SK-N-SH treated with all-trans-retinoic acid at 6 μM for 48 hours (cell line): ENCODE results near the gene PTGDR2.
"Not testable (repeated sequence)": the region's sequence is repeated elsewhere in the genome, so short reads cannot be mapped to it uniquely, and the experiment has no call there.

ENCODE experiments used
- ATAC-seq: fragments of 200-7000 bp; cut with Tn5 transposase; 3 replicates; pipeline ENCODE4 v1.9.1; 2020; ENCODE audit warnings: mild to moderate bottlenecking, moderate library complexity
- ARNTL ChIP-seq: fragments of 450-650 bp; formaldehyde crosslinking; IDR thresholded peaks from 2 replicates; pipeline ENCODE4 v1.5.0; 2020; ENCODE audit warnings: low read depth, mild to moderate bottlenecking, moderate library complexity, borderline replicate concordance
- BACH2 ChIP-seq: fragments of 250-450 bp; sonication (Bioruptor Pico); IDR thresholded peaks from 2 replicates; pipeline ENCODE4 v1.9.0; 2021; ENCODE audit warnings: mild to moderate bottlenecking, borderline replicate concordance
- CREB5 ChIP-seq: fragments of 250-450 bp; sonication (Bioruptor Pico); IDR thresholded peaks from 2 replicates; pipeline ENCODE4 v1.5.1; 2020; ENCODE audit warnings: low read depth, mild to moderate bottlenecking, moderate library complexity
- CSDC2 ChIP-seq: fragments of 250-450 bp; sonication (Bioruptor Pico); IDR thresholded peaks from 2 replicates; pipeline ENCODE4 v1.5.0; 2020; ENCODE audit warnings: mild to moderate bottlenecking, moderate library complexity
- GLIS3 ChIP-seq: fragments of 250-450 bp; sonication (Bioruptor Pico); IDR thresholded peaks from 2 replicates; pipeline ENCODE4 v1.5.0; 2020; ENCODE audit warnings: mild to moderate bottlenecking, moderate library complexity
- ISL1 ChIP-seq: fragments of 250-450 bp; sonication (Bioruptor Pico); IDR thresholded peaks from 2 replicates; pipeline ENCODE4 v2.1.2; 2022; ENCODE audit warnings: mild to moderate bottlenecking, moderate library complexity
- OSR1 ChIP-seq: fragments of 250-450 bp; sonication (Bioruptor Pico); IDR thresholded peaks from 2 replicates; pipeline ENCODE4 v1.8.0; 2022; ENCODE audit warnings: moderate library complexity, mild to moderate bottlenecking, inconsistent platforms
- PPARA ChIP-seq: fragments of 250-450 bp; sonication (Bioruptor Pico); IDR thresholded peaks from 2 replicates; pipeline ENCODE4 v1.5.0; 2020; ENCODE audit warnings: mild to moderate bottlenecking, borderline replicate concordance
- SNAI2 ChIP-seq: fragments of 250-450 bp; sonication (Bioruptor Pico); IDR thresholded peaks from 2 replicates; pipeline ENCODE4 v1.5.0; 2020; ENCODE audit warnings: mild to moderate bottlenecking, moderate library complexity
- TCF4 ChIP-seq: fragments of 250-450 bp; sonication (Bioruptor Pico); IDR thresholded peaks from 2 replicates; pipeline ENCODE4 v1.8.0; 2021; ENCODE audit warnings: mild to moderate bottlenecking, moderate library complexity, borderline replicate concordance
- TOX ChIP-seq: fragments of 250-450 bp; sonication (Bioruptor Pico); IDR thresholded peaks from 2 replicates; pipeline ENCODE4 v1.8.0; 2021; ENCODE audit warnings: mild to moderate bottlenecking, moderate library complexity, borderline replicate concordance
- ZC3H10 ChIP-seq: fragments of 250-450 bp; sonication (Bioruptor Pico); IDR thresholded peaks from 2 replicates; pipeline ENCODE4 v1.5.1; 2021; ENCODE audit warnings: mild to moderate bottlenecking, moderate library complexity
- ZFP3 ChIP-seq: fragments of 250-450 bp; sonication (Bioruptor Pico); IDR thresholded peaks from 2 replicates; pipeline ENCODE4 v1.5.0; 2020; ENCODE audit warnings: mild to moderate bottlenecking, moderate library complexity
- ZFP30 ChIP-seq: fragments of 450-650 bp; formaldehyde crosslinking; IDR thresholded peaks from 2 replicates; pipeline ENCODE4 v1.5.0; 2022; ENCODE audit warnings: mild to moderate bottlenecking, moderate library complexity
- ZNF70 ChIP-seq: fragments of 450-650 bp; formaldehyde crosslinking; IDR thresholded peaks from 2 replicates; pipeline ENCODE4 v1.5.0; 2020; ENCODE audit warnings: mild to moderate bottlenecking, moderate library complexity
- ZNF8 ChIP-seq: fragments of 450-650 bp; formaldehyde crosslinking; IDR thresholded peaks from 2 replicates; pipeline ENCODE4 v1.5.0; 2020; ENCODE audit warnings: mild to moderate bottlenecking, moderate library complexity
- TF ChIP-seq, protein P1 (sequence below): fragments of 250-450 bp; sonication (Bioruptor Pico); IDR thresholded peaks from 2 replicates; pipeline ENCODE4 v1.8.0; 2020; ENCODE audit warnings: mild to moderate bottlenecking, moderate library complexity, borderline replicate concordance
- TF ChIP-seq, protein P2 (sequence below): fragments of 250-450 bp; sonication (Bioruptor Pico); IDR thresholded peaks from 2 replicates; pipeline ENCODE4 v1.5.0; 2020; ENCODE audit warnings: mild to moderate bottlenecking, moderate library complexity

PTGDR2 gene

GRCh38 chr11:60831501-60832079 is 24.2 kb downstream of the PTGDR2 start:
- ATAC-seq = peak; percentile 6; the same call in 2 of the 3 replicates
- TF ChIP-seq ZFP3 (CRISPR knock-in tag) (no peak), GLIS3 (CRISPR knock-in tag) (no peak), ZC3H10 (CRISPR knock-in tag) (no peak), ZFP30 (no peak), ZNF70 (CRISPR knock-in tag) (no peak), ZNF8 (CRISPR knock-in tag) (no peak), BACH2 (CRISPR knock-in tag) (no peak), OSR1 (CRISPR knock-in tag) (no peak), ISL1 (CRISPR knock-in tag) (no peak)

DNA sequence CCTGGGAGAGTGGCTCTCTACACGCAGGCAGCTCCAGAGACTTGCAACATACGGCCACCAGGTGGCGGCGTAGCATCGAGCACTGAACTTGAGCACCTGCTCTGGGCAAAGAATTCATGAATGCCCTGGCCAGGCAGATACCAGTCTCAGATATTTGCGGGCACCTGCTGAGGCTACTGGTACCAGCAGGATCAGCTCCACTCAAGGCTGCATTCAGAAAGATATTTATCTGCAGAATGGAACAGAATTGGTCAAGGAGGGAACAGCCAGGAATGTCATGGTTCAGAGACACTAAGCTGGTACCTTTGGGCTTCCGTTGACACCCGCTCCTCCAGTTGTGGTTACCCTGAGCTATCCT is 24.6 kb downstream of the PTGDR2 start:
- ATAC-seq = peak; percentile 98
- TF ChIP-seq CSDC2 (CRISPR knock-in tag) (no peak), SNAI2 (peak; percentile 83; the same call in 1 of the 2 replicates)

DNA sequence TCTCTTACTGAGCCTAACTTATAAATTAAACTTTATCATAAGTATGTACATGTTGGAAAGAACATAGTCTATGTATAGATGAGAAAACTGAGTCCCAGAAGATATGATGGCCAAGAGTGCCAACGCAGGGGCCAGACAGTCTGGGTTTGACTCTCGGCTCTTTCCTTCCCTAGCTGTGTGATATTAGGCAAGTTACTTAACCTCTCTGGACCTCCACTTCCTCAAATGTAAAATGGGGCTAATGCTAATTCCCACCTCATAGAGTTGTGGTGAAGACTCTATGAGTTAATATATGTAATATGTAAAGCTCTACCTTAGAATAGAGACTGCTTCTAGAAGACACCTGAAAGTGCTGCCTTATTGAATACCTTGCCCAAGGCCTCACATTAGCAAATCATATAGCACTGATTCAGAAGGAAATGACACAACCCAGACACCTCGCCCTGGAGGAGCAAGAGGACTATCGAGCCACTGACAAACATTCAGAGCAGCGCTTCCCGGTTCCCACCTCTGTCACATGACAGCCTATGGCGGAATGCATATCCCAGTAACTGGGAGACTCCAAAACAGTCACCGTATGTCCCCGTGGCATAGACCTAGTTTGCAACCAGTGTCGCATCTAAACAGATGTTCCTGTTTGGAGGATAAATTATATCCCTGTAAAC is 25.1 kb downstream of the PTGDR2 start:
- TF ChIP-seq OSR1 (CRISPR knock-in tag) (no peak), CREB5 (CRISPR knock-in tag) (no peak), ARNTL (CRISPR knock-in tag) (no peak), CSDC2 (CRISPR knock-in tag) (no peak)
- ATAC-seq = peak; percentile 47

DNA sequence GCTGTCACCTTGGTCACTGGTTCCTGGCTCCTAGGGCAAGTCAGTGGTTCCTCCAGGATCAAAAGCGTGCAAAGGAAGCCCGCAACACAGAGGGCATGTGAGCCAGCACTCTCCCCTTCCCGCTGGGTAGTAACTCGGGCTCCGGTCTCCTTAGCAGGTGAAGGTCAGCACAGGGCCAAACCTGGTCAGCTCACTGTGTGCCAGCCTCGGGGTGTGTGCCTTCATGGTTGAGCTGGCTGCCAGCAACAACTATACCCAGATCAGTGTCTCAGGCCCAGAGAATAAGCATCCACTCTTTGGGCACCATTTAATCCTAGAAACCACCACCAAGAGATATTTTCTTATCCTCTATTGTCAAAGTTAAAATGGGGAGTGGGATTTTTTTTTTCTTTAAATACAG is 30.0 kb downstream of the PTGDR2 start:
- no peak for ATAC-seq
- TF ChIP-seq ZNF8 (CRISPR knock-in tag) (no peak), TOX (CRISPR knock-in tag) (no peak), PPARA (CRISPR knock-in tag) (no peak)

- TF ChIP-seq OSR1 (CRISPR knock-in tag) = no peak
- TF ChIP-seq ZNF8 (CRISPR knock-in tag) = no peak
- no peak for TF ChIP-seq ZC3H10 (CRISPR knock-in tag)
- no peak for TF ChIP-seq ARNTL (CRISPR knock-in tag)
- no peak for TF ChIP-seq ZNF70 (CRISPR knock-in tag)
- TF ChIP-seq, protein P1, sequence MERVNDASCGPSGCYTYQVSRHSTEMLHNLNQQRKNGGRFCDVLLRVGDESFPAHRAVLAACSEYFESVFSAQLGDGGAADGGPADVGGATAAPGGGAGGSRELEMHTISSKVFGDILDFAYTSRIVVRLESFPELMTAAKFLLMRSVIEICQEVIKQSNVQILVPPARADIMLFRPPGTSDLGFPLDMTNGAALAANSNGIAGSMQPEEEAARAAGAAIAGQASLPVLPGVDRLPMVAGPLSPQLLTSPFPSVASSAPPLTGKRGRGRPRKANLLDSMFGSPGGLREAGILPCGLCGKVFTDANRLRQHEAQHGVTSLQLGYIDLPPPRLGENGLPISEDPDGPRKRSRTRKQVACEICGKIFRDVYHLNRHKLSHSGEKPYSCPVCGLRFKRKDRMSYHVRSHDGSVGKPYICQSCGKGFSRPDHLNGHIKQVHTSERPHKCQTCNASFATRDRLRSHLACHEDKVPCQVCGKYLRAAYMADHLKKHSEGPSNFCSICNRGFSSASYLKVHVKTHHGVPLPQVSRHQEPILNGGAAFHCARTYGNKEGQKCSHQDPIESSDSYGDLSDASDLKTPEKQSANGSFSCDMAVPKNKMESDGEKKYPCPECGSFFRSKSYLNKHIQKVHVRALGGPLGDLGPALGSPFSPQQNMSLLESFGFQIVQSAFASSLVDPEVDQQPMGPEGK (CRISPR knock-in tag) = no peak
- TF ChIP-seq TCF4 (CRISPR knock-in tag) = no peak
- no peak for TF ChIP-seq ZFP30
- TF ChIP-seq, protein P2, sequence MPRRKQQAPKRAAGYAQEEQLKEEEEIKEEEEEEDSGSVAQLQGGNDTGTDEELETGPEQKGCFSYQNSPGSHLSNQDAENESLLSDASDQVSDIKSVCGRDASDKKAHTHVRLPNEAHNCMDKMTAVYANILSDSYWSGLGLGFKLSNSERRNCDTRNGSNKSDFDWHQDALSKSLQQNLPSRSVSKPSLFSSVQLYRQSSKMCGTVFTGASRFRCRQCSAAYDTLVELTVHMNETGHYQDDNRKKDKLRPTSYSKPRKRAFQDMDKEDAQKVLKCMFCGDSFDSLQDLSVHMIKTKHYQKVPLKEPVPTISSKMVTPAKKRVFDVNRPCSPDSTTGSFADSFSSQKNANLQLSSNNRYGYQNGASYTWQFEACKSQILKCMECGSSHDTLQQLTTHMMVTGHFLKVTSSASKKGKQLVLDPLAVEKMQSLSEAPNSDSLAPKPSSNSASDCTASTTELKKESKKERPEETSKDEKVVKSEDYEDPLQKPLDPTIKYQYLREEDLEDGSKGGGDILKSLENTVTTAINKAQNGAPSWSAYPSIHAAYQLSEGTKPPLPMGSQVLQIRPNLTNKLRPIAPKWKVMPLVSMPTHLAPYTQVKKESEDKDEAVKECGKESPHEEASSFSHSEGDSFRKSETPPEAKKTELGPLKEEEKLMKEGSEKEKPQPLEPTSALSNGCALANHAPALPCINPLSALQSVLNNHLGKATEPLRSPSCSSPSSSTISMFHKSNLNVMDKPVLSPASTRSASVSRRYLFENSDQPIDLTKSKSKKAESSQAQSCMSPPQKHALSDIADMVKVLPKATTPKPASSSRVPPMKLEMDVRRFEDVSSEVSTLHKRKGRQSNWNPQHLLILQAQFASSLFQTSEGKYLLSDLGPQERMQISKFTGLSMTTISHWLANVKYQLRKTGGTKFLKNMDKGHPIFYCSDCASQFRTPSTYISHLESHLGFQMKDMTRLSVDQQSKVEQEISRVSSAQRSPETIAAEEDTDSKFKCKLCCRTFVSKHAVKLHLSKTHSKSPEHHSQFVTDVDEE = no peak
- TF ChIP-seq CSDC2 (CRISPR knock-in tag) = no peak
- no peak for TF ChIP-seq ISL1 (CRISPR knock-in tag)
- no peak for ATAC-seq
These were observed 30.6 kb downstream of the PTGDR2 start for GRCh38 chr11:60825118-60825517.

DNA sequence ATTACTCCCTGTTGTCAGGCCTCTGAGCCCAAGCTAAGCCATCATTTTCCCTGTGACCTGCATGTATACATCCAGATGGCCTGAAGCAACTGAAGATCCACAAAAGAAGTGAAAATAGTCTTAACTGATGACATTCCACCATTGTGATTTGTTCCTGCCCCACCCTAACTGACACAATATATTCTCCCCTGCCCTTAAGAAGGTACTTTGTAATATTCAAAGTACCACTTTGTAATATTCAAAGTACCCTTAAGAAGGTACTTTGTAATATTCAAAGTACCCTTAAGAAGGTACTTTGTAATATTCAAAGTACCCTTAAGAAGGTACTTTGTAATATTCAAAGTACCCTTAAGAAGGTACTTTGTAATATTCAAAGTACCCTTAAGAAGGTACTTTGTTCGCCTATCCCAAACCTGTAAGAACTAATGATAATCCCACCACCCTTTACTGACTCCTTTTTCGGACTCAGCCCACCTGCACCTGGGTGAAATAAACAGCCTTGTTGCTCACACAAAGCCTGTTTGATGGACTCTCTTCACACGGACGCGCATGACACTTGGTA is 31.9 kb downstream of the PTGDR2 start:
- ATAC-seq = not testable (repeated sequence)
